HG03060 (cell line): Measurements from ENCODE around the gene OSBPL2.

Source experiments
- ATAC-seq: cut with Tn5 transposase; IDR thresholded peaks from one replicate; pipeline ENCODE4 v1.9.1; 2021; ENCODE audit warnings: low read depth, moderate number of reproducible peaks; ENCODE audit not compliant: unreplicated experiment

Gene OSBPL2

DNA sequence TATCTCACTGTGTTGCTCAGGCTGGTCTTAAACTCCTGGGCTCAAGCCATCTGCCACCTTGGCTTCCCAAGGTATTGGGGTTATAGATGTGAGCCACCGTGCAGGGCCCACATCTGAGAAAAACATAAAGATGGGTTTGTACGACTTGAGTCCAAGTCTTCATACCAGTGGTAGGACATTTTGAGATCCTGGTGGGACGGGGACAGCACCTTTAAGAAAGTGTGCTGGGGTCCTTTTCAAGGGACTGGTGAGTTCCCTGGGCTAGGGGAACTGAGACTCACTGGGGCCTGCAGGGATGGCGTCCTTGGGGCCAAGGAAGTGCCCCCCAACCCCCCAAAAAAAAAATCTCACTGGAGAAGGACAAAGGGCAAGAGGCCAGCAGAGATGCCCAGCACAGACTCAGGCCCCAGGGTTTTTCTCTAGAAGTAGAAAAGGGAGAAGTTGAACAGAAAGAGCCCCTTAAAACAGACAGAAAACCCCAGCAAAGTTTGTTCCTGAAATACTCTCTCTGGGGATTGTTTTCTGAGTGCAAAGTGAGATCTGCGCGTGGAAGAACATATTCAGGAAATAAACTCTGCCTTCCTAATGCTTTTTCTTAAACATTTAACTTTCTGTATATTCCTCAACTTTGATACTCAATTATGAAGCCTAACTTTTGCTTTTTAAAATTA lies 10.7 kb downstream of the OSBPL2 start:
- no peak for ATAC-seq

DNA sequence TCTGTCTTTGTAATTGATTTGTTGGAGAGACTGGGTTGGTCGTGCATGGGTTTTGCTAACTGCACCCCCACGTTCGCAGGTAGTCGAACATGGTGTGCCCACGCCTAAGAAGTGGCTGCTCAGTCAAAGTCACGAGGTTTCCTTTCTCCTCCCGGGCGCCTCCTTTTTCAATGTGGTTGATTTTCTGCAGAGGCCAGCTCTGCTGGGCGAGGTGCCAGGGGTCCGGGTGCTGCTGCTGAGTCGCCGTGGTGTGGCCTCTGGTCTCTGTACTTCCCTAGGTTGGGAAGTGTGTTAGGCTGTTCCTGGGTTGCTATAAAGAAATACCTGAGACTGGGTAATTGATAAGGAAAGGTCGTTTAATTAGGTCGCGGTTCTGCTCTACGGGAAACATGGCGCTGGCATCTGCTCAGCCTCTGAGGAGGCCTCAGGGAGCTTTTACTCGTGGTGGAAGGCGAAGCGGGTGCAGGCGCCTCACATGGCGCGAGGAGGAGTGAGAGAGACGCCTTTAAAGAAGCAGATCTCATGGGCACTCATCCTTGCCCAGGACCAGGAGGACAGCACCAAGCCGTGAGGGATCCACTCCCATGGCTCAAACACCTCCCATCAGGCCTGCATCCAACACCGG lies 14.1 kb downstream of the OSBPL2 start:
- ATAC-seq = no peak

DNA sequence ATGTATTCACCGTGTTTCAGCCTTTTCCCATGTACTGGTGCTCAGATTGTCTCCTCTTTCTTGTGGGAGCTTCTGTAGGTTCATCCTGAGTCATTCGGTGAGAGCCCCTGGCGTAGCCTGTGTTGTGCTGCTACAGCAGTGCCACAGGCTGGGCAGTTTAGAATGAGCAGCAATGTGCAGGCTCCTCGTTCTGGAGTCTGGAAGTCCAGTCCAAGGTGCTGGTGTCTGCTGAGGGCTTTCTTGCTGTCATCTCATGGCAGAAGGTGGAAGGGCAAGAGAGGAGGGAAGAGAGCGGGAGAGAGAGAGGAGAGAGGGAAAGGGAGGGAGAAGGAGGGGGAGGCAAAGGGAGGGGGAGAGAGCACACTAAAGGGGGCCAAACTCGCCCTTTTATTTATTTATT lies 15.1 kb downstream of the OSBPL2 start:
- ATAC-seq = no peak

DNA sequence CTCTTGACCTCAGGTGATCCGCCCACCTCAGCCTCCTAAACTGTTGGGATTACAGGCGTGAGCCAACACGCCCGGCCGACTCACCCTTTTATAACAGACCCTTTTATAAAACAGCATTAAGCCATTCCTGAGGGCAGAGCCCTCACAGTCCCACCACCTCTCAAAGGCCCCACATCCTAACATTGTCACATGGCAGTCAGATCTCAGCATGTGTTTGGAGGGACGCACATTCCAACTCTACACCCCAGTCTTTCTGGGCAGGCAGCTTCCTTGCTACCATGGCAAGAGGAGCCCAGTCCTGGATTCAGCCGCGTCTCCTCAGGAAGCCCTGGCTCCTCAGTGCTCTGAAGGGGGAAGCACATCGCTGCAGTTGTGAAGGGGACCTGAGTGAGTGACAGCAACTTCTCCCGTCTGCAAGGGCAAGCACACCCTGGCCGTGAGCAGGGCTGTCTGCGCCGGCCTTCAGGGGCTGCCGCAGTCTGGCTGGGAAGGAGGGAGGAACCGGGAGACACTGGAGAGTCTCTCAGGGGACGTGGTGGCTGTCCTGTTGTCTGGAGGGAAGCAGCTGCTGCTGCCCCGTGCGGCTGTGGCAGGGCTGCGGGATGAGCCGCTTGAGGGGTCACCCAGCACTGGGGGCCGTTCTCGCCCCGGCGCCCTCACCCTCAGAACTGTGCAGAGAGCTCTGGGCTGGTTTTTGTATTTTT lies 15.9 kb downstream of the OSBPL2 start:
- ATAC-seq = no peak

DNA sequence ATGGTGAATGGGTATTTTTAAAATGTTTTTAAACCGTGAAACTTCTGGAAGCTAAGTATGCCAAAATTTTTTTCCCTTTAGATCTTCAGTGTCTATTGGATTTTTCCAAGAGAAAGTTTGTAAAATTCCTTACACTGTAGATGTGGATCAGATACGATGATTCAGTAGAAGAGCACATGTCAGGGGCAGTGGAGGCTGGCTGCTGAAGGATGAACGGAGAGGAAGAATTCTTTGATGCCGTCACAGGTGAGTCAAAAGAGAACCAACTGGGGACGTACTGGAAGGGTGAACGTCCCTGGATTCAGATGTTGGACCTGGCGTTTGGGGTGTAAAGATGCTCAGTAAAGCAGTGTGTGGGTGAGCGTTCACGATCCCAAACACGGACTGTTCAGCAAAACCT lies 17.7 kb downstream of the OSBPL2 start:
- ATAC-seq = no peak

DNA sequence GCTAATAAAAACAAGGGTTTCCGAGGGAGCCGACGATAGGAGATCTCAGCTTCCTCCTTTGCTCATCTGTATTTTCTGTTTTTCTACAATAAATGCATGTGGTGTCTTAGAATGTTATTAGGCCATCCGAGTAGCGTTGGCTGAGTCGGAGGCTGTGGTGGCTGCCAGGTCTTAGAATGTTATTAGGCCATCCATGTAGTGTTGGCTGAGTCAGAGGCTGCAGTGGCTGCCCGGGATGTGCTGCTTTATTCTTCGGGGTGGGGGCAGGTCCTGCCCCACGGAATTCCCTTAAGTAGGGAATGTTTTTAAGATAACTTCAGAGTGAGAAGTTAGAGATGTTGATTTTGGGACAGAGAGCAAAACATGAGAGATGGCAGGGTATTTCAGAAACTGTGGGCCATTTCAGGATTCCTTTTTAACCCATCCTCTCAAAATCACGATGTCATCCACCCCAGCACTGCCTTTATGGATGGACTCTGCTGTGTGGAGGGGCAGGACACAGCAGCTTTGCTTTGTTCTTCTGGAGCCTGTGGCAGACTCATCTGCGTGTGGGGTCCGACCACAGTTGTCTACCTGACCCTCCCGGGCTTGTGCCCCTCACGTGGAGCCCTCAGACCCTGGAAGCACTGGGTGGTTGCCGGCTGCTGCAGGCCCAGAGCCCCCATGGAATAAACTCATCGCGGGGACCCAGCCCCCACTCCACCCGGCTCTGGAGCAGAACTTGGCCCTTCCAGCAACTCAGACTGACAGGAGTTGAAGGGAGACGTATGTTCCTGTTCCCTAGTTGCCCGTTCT lies 20.4 kb downstream of the OSBPL2 start:
- ATAC-seq = no peak

DNA sequence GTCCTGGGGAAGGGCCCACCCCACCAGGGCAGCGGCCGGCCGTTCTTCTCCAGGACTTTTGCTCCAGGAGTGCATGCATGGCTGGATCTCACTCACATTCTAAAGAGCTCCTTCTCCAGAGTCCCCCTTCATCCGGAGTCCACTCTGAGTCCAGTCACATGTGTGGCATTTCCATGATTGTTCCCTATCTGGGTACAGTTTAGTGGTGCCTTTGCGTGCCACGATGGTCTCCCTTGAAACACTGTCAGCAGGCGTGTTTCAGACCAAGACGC lies 20.9 kb downstream of the OSBPL2 start:
- no peak for ATAC-seq

DNA sequence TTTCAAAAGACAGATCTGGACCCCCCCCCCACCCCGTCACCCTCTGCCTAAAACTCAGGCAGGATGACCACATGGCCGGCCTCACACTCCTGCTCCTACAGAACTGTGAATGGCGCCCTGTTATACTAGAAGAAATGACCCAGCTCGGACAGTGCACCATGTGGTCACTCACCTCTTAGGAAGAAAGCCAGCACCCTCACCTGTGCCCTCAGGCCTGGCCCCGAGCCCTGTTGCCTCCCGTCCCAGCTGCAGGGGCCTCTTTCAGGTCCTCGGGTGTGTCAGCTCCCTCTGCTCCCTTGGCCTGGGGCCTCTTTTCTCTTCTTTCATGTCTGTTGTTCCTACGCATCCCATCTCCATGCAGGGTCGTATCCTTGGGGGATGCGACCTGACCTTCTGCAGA lies 23.7 kb downstream of the OSBPL2 start:
- ATAC-seq = no peak

DNA sequence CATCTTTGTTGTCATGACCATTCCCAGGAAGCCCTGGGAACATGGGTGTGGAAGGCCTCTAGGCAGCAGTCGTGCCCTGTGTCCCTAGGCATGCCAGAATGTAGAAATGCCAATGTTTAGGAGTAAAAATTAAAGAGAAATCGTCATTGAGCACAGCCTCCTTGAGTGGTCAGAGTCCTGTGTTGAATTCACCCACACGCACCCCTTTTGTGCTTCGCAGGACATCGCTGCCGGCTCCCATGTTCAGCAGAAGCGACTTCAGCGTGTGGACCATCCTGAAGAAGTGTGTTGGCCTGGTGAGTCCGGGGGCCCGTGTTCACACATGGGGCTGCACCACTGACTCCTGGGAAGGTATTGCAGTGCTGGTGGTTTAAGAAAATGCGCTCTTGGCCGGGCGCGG lies 25.1 kb downstream of the OSBPL2 start:
- ATAC-seq = no peak

DNA sequence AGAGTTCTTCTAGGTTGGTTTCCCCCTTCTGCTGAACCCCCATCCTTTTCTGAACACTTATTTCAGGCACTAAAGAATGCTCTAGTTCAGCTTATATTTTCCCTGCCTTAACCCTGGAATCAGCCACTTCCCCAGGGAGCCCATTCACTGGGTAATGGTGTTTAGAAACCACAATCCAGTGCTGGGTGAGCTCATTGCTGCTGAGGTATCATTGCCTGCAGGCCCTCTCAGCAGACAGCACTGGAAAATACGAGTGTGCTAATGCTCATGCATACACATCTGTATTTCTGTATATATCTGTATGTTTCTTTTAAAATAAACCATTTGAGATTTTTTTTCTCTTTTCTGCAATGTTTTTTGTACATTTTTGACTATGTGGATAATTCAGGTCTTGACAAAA lies 27.0 kb downstream of the OSBPL2 start:
- ATAC-seq = no peak

DNA sequence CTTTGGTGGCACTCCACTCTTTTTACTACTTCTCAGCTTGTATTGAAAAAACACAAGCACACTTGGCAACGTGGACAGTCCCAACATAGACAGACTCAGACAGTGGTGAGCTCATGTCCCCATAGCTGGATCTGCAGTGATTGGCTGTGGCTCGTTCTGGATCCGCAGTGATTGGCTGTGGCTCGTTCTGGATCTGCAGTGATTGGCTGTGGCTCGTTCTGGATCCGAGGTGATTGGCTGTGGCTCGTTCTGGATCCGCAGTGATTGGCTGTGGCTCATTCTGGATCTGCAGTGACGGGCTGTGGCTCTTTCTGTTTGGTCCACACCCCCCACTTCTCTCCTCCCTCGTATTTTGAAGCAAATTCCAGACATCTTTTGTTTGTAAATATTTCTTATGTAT lies 28.0 kb downstream of the OSBPL2 start:
- ATAC-seq = no peak

DNA sequence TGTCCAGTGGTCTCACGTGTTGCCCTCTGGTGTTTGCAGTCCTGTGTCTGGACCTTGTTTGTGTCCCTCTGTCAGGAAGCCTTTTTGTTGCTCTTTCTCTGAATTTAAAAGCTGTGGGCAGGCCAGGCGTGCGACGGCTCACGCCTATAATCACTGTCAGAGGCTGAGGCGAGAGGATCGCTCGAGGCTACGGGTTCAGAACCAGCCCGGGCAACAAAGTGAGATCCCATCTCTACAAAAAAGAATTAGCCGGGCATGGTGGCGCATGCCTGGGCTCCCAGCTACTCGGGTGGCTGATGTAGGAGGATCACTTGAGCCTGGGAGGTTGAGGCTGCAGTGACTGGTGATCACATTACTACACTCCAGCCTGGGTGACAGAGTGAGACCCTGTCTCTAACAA lies 28.5 kb downstream of the OSBPL2 start:
- ATAC-seq = no peak

DNA sequence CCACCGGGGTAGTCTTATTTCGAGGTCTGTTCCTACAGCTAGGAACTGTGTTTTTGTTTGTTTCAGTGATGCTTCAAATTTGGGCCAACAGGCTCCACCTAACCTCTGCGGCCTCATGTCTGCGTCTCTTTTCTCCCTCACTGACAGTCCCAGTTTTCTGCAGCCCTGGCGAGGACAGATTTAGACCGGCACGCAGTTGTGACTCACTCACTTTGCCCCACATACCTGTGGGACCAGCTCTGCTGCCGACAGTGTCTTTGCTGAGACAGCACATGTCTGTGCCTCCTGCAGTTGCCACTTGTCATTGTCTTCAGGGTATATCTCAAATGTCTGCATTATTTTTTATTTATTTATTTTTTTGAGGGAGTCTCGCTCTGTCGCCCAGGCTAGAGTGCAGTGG lies 29.2 kb downstream of the OSBPL2 start:
- no peak for ATAC-seq

DNA sequence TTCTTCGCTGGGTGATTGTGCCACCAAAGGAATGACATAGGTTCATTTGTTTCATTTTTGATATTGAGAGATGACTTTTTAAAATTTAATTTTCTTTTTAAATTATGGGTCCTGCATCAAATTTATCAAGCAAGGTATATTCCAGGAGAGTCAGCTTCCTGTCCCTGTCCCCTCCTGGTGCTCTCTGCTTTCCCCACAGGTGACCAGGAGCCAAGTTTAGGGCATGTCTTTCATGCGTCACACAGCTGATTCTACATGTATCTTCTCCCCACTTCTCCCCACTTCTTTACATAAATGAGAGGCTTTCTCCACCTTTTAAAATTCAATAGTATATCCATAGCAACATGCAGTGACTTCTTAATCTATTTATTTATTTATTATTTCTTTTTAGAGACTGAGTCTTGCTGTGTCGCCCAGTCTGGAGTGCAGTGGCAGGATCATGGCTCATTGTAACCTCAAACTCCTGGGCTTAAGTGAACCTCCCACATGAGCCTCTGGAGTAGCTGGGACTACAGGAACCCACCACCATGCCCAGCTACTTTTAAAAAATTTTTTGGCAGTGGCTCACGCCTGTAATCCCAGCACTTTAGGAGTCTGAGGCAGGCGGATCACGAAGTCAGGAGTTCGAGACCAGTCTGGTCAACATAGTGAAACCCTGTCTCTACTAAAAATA lies 30.0 kb downstream of the OSBPL2 start:
- no peak for ATAC-seq

DNA sequence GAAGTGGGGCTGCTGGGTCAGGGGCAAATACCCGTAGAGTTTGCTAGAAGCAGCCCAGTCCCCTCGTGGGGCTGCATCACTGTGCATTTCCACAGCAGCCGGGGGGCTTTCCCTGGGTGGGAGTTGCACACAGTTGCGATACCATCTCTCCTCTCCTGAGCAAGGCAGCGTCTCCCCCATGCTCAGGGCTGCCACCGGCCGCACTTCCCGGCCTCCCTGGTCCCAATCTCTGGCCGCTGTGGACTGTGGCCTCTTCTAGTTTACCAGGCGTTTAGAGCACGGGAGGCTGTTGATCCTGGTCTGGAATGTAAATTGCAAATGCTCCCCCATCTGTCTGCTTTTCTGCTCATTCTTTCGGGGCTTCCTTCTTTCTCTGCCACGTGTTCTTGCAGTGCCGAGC lies 31.1 kb downstream of the OSBPL2 start:
- no peak for ATAC-seq

DNA sequence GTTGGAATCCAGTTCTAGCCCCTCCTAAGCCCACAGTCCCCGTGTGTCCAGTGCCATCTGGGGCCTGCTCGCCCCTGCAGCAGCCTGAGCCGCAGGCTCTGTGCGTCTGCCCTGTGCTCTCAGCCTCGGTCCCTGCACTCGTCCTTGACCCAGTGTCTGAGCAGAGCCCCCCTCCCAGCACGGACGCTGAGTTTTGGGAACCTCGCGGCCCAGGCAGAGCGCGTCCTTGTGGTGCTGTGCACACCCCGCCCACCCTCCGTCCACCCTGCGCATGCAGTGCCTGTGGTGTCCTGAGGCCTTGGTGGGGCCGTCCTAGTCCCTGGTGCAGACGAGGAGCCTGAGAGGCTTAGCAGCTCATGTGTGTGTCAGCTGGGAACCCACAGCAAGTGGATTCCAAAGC lies 31.6 kb downstream of the OSBPL2 start:
- no peak for ATAC-seq

DNA sequence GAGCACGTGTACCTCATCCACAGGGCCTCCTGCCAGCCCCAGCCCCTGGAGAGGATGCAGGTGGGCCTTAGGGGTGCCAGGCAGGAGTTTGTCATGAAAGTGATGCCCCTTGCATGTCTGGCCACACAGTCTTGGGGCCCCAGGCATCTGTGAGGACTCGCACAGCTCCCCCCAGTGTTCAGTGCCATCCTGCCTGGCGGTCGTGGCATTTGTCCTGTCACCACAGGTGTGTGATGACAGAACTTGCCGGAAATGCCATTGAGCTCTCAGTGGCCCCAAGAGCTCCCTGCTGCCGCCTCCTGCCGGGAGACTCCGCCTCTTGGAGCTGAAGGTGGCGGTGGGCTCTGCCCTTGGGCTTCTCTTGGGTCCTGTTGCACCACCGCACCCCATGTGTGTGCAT lies 33.9 kb downstream of the OSBPL2 start:
- ATAC-seq = no peak

DNA sequence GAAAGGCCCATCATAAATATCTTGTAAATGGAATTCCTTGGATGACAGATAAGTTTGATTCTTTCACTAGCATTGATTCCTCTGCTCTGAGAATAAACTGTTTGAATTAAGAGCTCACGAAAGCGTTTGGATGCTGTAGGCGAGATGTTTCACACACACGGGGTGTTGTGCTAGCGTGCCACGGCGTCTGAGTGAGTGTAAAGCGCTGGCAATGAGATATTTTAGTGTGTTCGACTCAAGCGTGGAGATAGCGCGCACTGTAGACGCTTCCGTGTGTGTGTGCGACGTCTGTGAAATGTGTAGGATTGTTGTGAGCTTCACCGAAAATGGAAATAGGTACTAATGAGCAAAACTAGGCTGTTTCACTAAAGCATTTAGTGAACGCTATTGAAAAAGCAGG lies 35.1 kb downstream of the OSBPL2 start:
- no peak for ATAC-seq

DNA sequence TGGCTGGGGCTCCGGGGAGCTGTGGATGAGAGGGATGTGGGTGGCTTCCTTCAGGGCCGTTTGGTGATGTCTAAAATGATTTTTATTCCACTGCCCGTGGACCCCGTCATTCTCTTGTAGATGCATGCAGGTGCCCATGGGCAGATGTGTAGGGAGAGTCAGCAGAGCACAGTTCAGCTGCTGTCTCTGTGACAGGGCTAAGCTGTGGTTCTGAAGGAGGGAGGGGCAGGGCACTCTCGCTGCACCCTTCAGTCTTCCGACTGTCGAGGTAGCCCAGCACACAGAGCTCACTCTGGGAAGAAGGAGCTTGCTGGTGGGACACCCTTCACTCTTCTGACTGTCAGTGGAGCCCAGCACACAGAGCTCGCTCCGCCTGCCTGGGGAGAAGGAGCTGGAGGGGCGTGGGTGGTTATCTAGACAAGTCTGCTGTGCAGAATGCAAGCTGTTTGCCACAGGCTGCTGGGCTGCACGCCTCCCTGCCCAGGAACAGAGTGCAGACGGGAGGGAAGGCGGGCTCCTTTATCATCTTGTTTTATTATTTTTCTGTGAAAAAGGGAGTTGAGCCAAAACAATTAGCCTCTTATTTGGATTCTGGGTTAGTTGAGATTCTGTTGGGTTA lies 36.1 kb downstream of the OSBPL2 start:
- no peak for ATAC-seq

DNA sequence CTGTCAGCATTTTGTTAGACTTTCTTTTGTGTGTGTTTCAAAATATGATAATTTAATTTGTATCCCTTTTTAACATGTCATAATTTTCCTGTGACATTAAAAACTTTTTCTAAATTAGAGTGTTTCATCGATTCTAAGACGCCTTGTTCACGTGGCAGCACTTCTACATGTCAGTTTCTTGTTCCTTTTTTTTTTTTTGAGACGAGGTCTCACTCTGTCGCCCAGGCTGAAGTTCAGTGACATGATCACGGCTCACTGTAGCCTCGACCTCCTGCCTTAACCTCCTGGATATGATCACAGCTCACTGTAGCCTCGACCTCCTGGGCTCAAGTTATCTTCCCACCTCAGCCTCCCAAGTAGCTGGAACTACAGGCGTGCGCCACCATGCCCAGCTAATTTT lies 36.9 kb downstream of the OSBPL2 start:
- no peak for ATAC-seq

DNA sequence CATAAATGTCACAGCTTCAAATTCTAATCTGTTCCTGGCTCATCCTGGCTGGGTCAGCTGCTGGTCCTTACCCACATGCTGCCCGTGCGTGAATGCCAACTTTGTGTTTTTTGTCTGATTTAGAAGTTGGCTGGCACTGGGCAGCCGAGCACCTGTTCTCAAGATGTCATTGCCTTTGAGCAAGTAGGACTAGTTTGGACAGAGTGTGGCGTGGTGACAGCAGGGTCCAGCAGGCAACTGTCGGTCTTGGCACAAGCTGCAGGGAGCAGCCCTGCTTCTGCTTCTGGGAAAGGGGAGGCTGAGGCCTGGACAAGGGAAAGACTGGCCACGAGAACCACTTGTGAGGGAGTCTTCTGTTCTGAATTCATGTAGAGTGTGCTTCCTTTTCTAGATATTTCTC lies 38.1 kb downstream of the OSBPL2 start:
- no peak for ATAC-seq
